ENCODE data around the gene ZNF629. TPM values are rescaled to one million over a fixed set of nuclear protein-coding genes. Genes with fewer than 3 reads are reported as not detected.

ZNF629 gene
- polyA plus RNA-seq, 1 donor from 2014 or later: 10.4 TPM

DNA sequence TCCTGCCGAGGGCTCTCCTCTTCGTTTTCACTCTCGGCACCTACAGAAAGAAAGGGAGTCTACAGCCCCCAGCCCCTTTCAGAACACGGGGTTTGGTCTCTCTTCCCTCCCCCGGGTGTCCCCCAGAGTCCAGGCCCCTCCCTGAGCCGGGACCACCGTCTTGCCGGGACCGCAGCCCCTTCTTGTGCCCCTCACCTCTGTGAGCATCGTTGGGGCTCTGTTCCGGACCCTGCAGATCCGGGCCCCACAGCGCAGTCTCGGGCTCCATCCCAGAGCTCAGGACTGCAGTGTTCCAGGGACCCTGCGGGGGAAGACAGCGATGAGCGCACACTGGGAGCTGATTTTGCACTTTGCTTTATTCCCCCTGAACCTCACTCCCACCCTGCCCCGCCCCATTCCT, 2.8 kb downstream of the ZNF629 start:
- Histone ChIP-seq H3K79me2 (replicated peaks; ENCODE audit: insufficient read depth, low read length) (peaks cover 22% of the 10 kb centered on the region), H3K27me3 (ENCODE audit: insufficient read depth, low read depth, low read length) (no peaks in the 10 kb centered on the region), H3K9ac (ENCODE audit: low read length) (no peak overlapping the region), H3K9me3 (ENCODE audit: low read length) (no peaks in the 10 kb centered on the region), H2AFZ (ENCODE audit: low read depth, low read length) (no peak overlapping the region), H3K4me3 (ENCODE audit: low read length) (no peak overlapping the region), H3K36me3 (ENCODE audit: insufficient read depth, low read length) (no peaks in the 10 kb centered on the region), H3K27ac (ENCODE audit: low read length) (no peak overlapping the region), H3F3A (ENCODE audit: insufficient read depth, low read length, poor library complexity, severe bottlenecking) (no peaks in the 10 kb centered on the region), H3K4me2 (ENCODE audit: low read length) (no peak overlapping the region), H3K9me2 (ENCODE audit: insufficient read depth, low read length) (no peaks in the 10 kb centered on the region), H4K20me1 (ENCODE audit: insufficient read depth) (no peaks in the 10 kb centered on the region)
- TF ChIP-seq EZH2 (IDR thresholded peaks at IDR 0.05; ENCODE audit: borderline replicate concordance, insufficient read depth, low read length, poor library complexity, severe bottlenecking) (no peak), POLR2AphosphoS5 (IDR thresholded peaks at IDR 0.05) (no peak), MXI1 (conservative IDR thresholded peaks at IDR 0.05; ENCODE audit: poor library complexity, severe bottlenecking) (no peak)
- TF ChIP-seq, protein P1, sequence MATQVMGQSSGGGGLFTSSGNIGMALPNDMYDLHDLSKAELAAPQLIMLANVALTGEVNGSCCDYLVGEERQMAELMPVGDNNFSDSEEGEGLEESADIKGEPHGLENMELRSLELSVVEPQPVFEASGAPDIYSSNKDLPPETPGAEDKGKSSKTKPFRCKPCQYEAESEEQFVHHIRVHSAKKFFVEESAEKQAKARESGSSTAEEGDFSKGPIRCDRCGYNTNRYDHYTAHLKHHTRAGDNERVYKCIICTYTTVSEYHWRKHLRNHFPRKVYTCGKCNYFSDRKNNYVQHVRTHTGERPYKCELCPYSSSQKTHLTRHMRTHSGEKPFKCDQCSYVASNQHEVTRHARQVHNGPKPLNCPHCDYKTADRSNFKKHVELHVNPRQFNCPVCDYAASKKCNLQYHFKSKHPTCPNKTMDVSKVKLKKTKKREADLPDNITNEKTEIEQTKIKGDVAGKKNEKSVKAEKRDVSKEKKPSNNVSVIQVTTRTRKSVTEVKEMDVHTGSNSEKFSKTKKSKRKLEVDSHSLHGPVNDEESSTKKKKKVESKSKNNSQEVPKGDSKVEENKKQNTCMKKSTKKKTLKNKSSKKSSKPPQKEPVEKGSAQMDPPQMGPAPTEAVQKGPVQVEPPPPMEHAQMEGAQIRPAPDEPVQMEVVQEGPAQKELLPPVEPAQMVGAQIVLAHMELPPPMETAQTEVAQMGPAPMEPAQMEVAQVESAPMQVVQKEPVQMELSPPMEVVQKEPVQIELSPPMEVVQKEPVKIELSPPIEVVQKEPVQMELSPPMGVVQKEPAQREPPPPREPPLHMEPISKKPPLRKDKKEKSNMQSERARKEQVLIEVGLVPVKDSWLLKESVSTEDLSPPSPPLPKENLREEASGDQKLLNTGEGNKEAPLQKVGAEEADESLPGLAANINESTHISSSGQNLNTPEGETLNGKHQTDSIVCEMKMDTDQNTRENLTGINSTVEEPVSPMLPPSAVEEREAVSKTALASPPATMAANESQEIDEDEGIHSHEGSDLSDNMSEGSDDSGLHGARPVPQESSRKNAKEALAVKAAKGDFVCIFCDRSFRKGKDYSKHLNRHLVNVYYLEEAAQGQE (IDR thresholded peaks at IDR 0.05; ENCODE audit: borderline replicate concordance): no peak

DNA sequence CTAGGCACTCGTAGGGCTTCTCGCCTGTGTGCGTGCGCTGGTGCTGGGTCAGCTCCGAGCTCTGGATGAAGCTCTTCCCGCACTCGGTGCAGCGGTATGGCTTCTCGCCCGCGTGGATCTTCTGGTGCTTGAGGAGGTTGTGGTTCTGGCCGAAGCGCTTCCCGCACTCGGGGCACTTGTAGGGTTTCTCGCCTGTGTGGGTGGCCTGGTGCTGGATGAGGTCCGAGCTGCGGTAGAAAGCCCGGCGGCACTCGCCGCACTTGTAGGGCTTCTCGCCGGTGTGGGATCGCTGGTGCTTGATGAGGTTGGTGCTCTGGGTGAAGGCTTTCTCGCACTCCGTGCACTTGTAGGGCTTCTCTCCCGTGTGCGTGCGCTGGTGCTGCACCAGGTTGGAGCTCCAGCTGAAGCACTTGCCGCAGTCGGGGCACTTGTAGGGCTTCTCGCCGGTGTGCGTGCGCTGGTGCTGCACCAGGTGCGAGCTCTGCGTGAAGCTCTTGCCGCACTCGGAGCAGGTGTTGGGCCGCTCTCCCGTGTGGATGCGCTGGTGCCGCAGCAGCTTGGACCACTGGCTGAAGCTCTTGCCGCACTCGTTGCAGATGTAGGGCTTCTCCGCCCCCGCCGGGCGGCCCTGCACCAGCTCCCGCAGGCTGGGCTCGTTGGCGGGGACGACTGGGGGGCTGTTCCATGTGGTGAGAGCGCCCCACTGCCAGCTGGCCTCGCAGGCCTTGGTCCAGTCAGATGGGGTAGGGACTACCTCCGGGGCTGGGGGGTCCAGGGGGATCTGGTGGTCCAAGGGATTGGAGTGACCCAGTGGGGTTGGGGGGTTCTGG, 3.5 kb downstream of the ZNF629 start:
- Histone ChIP-seq H3K27ac (ENCODE audit: low read length) (no peak overlapping the region), H3K36me3 (ENCODE audit: insufficient read depth, low read length) (no peaks in the 10 kb centered on the region), H3K27me3 (ENCODE audit: insufficient read depth, low read depth, low read length) (no peaks in the 10 kb centered on the region)

More for the DNA sequence above, 3.5 kb downstream of the ZNF629 start:
- Histone ChIP-seq H2AFZ (ENCODE audit: low read depth, low read length) (no peak overlapping the region), H3K9me2 (ENCODE audit: insufficient read depth, low read length) (no peaks in the 10 kb centered on the region), H3K9ac (ENCODE audit: low read length) (no peak overlapping the region), H3K79me2 (replicated peaks; ENCODE audit: insufficient read depth, low read length) (peaks cover 22% of the 10 kb centered on the region), H3K4me2 (ENCODE audit: low read length) (no peak overlapping the region), H3K4me3 (ENCODE audit: low read length) (no peak overlapping the region), H3K9me3 (ENCODE audit: low read length) (no peaks in the 10 kb centered on the region), H4K20me1 (ENCODE audit: insufficient read depth) (no peaks in the 10 kb centered on the region), H3F3A (ENCODE audit: insufficient read depth, low read length, poor library complexity, severe bottlenecking) (no peaks in the 10 kb centered on the region)
- no peak for TF ChIP-seq SMC3 (conservative IDR thresholded peaks at IDR 0.05; ENCODE audit: poor library complexity)
- TF ChIP-seq EZH2 (IDR thresholded peaks at IDR 0.05; ENCODE audit: borderline replicate concordance, insufficient read depth, low read length, poor library complexity, severe bottlenecking): no peak
- no peak for TF ChIP-seq POLR2AphosphoS5 (IDR thresholded peaks at IDR 0.05)
- TF ChIP-seq EP300 (conservative IDR thresholded peaks at IDR 0.05; ENCODE audit: poor library complexity, severe bottlenecking): no peak
- TF ChIP-seq, protein P2, sequence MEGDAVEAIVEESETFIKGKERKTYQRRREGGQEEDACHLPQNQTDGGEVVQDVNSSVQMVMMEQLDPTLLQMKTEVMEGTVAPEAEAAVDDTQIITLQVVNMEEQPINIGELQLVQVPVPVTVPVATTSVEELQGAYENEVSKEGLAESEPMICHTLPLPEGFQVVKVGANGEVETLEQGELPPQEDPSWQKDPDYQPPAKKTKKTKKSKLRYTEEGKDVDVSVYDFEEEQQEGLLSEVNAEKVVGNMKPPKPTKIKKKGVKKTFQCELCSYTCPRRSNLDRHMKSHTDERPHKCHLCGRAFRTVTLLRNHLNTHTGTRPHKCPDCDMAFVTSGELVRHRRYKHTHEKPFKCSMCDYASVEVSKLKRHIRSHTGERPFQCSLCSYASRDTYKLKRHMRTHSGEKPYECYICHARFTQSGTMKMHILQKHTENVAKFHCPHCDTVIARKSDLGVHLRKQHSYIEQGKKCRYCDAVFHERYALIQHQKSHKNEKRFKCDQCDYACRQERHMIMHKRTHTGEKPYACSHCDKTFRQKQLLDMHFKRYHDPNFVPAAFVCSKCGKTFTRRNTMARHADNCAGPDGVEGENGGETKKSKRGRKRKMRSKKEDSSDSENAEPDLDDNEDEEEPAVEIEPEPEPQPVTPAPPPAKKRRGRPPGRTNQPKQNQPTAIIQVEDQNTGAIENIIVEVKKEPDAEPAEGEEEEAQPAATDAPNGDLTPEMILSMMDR (IDR thresholded peaks at IDR 0.05; ENCODE audit: poor library complexity, severe bottlenecking): no peak
